TTC549 (cell line): ENCODE results near the gene COPS6.

Experiments used
- FAIRE-seq: peaks from 2 replicates; lab custom pipeline; 2012; peaks lifted over from hg19 to GRCh38; lab: Jason Lieb, UNC

The COPS6 gene

GRCh38 chr7:100080907-100081534, 7.7 kb upstream of the COPS6 start:
- no peak for FAIRE-seq

GRCh38 chr7:100081535-100082102, 7.2 kb upstream of the COPS6 start, which contains the start of gene ZNF3:
Gene ZNF3, minus strand, starts transcription at chr7:100081723. Its CDS starts 4,366 bp downstream, at chr7:100077357.
- peak; percentile 82 for FAIRE-seq

- FAIRE-seq: no peak
These were observed 5.8 kb upstream of the COPS6 start for GRCh38 chr7:100082978-100083377.

- no peak for FAIRE-seq
These were observed 3.3 kb upstream of the COPS6 start for GRCh38 chr7:100085515-100085914.

GRCh38 chr7:100087055-100087750, 1.6 kb upstream of the COPS6 start:
- FAIRE-seq: peak; percentile 90

- no peak for FAIRE-seq
These were observed 611 bp upstream of the COPS6 start for GRCh38 chr7:100088095-100088620.

- no peak for FAIRE-seq
These were observed 858 bp downstream of the COPS6 start for GRCh38 chr7:100089458-100090196.

GRCh38 chr7:100090527-100091410, 2.0 kb downstream of the COPS6 start:
- no peak for FAIRE-seq

GRCh38 chr7:100091411-100092181, 2.8 kb downstream of the COPS6 start:
- no peak for FAIRE-seq

- no peak for FAIRE-seq
These were observed 4.3 kb downstream of the COPS6 start for GRCh38 chr7:100093054-100093453.

- FAIRE-seq: no peak
These were observed 4.7 kb downstream of the COPS6 start for GRCh38 chr7:100093498-100093897.

GRCh38 chr7:100093925-100094486, 5.2 kb downstream of the COPS6 start:
- no peak for FAIRE-seq

GRCh38 chr7:100095289-100095688, 6.5 kb downstream of the COPS6 start:
- FAIRE-seq: no peak

- no peak for FAIRE-seq
These were observed 6.9 kb downstream of the COPS6 start for GRCh38 chr7:100095704-100096103.

GRCh38 chr7:100098913-100099312, 10.1 kb downstream of the COPS6 start:
- FAIRE-seq: no peak

- no peak for FAIRE-seq
These were observed 10.7 kb downstream of the COPS6 start for GRCh38 chr7:100099452-100099851.

GRCh38 chr7:100100420-100101015, 11.7 kb downstream of the COPS6 start:
- FAIRE-seq: no peak

GRCh38 chr7:100101016-100101862, 12.5 kb downstream of the COPS6 start, which contains the start of the genes AP4M1 and MCM7:
Gene AP4M1, plus strand, starts transcription at chr7:100101643. Its CDS starts 72 bp downstream, at chr7:100101715.
Gene MCM7, minus strand, starts transcription at chr7:100101397. Its CDS starts 103 bp downstream, at chr7:100101294.
- FAIRE-seq: peak; percentile 39
